NB4 (cell line): ENCODE results near the gene SEPTIN2.
"Not testable (repeated sequence)": the region's sequence is repeated elsewhere in the genome, so short reads cannot be mapped to it uniquely, and the experiment has no call there.

Experiments used
- DNase-seq: peaks from one replicate; pipeline ENCODE4 v3.0.0; 2010; ENCODE audit warnings: low read depth
- H3K4me3 ChIP-seq: one replicate; pipeline ENCODE4 v1.5.1; 2011; ENCODE audit warnings: mild to moderate bottlenecking, low read depth, low read length, moderate library complexity
- CTCF ChIP-seq: IDR thresholded peaks from one replicate; pipeline ENCODE4 v1.5.1; 2012; ENCODE audit warnings: low read depth, low read length
- MAX ChIP-seq: IDR thresholded peaks from 2 replicates; pipeline ENCODE4 v1.6.1; 2011; ENCODE audit warnings: low read depth, low read length
- MYC ChIP-seq: IDR thresholded peaks from 2 replicates; pipeline ENCODE4 v1.6.1; 2011; ENCODE audit warnings: low read depth, low read length
- POLR2A ChIP-seq: IDR thresholded peaks from 2 replicates; pipeline ENCODE4 v1.6.1; 2011; ENCODE audit warnings: mild to moderate bottlenecking; ENCODE audit not compliant: insufficient read length; ENCODE audit errors: extremely low read depth

Gene SEPTIN2

GRCh38 chr2:241271706-241272302, 43.9 kb upstream of the SEPTIN2 start:
- DNase-seq, result peak; percentile 79
- TF ChIP-seq POLR2A (no peak), MAX (peak; percentile 82), MYC (peak; percentile 52; the same call in 1 of the 2 replicates)
- peak overlapping the region; percentile 65 for H3K4me3 ChIP-seq

- H3K4me3 ChIP-seq, result peak overlapping the region; percentile 65
- DNase-seq, result peak; percentile 61
- TF ChIP-seq CTCF (no peak), MYC (no peak), POLR2A (peak; percentile 23)
These were observed 43.2 kb upstream of the SEPTIN2 start for GRCh38 chr2:241272303-241273209.

GRCh38 chr2:241273210-241274020, 42.3 kb upstream of the SEPTIN2 start:
- H3K4me3 ChIP-seq, result peak overlapping the region; percentile 52
- peak; percentile 24 for DNase-seq
- no peak for TF ChIP-seq CTCF

GRCh38 chr2:241274127-241274526, 41.6 kb upstream of the SEPTIN2 start:
- no peak for TF ChIP-seq POLR2A
- no peak for TF ChIP-seq MAX
- TF ChIP-seq MYC, result no peak
- TF ChIP-seq CTCF, result no peak
- no peak for DNase-seq
- H3K4me3 ChIP-seq, result no peak overlapping the region

GRCh38 chr2:241275504-241275903, 40.2 kb upstream of the SEPTIN2 start:
- no peak for DNase-seq
- TF ChIP-seq MAX (no peak), MYC (no peak)
- no peak overlapping the region for H3K4me3 ChIP-seq

- DNase-seq, result no peak
- TF ChIP-seq POLR2A (no peak), MYC (no peak), CTCF (no peak), MAX (no peak)
- no peak overlapping the region for H3K4me3 ChIP-seq
These were observed 39.8 kb upstream of the SEPTIN2 start for GRCh38 chr2:241275910-241276309.

- not testable (repeated sequence) for DNase-seq, H3K4me3 ChIP-seq
These were observed 37.4 kb upstream of the SEPTIN2 start for GRCh38 chr2:241278306-241278705.
